ENCODE data around the gene ELL2. TPM values are rescaled to one million over a fixed set of nuclear protein-coding genes. Genes with fewer than 3 reads are reported as not detected.
A peak's percentile ranks its signal among the peaks of the same experiment; 100 is the strongest.

The ELL2 gene
- total RNA-seq (2013): 9.5 TPM
- polyA plus RNA-seq (1 to 10 TPM; 3.1 to 8.1 (median 5.8) TPM), polyA minus RNA-seq (6.2 and 15.2 TPM in 2 replicates), total RNA-seq (114 to 426 (median 196) reads per million in 11 experiments)

- Histone ChIP-seq H3K79me2 (ENCODE audit: insufficient read depth, low read length) (peaks cover 35% of the 10 kb centered on the region), H3K4me3 (replicated peaks in 1 of 3; ENCODE audit: low read depth in 2 of 3, low read length in 3 of 3) (peak within 1 kb of the TSS; percentile 44 to 95 (median 75)), H3K27ac (ENCODE audit: low read depth in 1 of 2, low read length in 2 of 2) (peak within 1 kb of the TSS; percentile 85 to 92), H3K27me3 (ENCODE audit: control insufficient read depth in 2 of 2, insufficient read depth in 2 of 2, low read length in 2 of 2) (no peaks in the 10 kb centered on the region), H2AFZ (ENCODE audit: insufficient read depth, low read depth, low read length, poor library complexity, severe bottlenecking) (peak within 1 kb of the TSS; percentile 76), H3K4me1 (ENCODE audit: control insufficient read depth in 1 of 2, insufficient read depth in 2 of 2, low read length in 2 of 2) (peaks cover 34 to 36% of the 10 kb centered on the region in 2 donors), H3K36me3 (replicated peaks in 1 of 2; ENCODE audit: control insufficient read depth in 1 of 2, insufficient read depth in 2 of 2, low read length in 2 of 2) (no peaks in the 10 kb centered on the region), H3K9me3 (replicated peaks in 1 of 2; ENCODE audit: control insufficient read depth in 1 of 2, insufficient read depth in 1 of 2, low read length in 2 of 2) (no peaks in the 10 kb centered on the region), H3K9ac (ENCODE audit: insufficient read depth, low read length, poor library complexity, severe bottlenecking) (peak within 1 kb of the TSS; percentile 98), H4K20me1 (ENCODE audit: insufficient read depth, low read length) (peaks cover 43% of the 10 kb centered on the region), H3K4me2 (replicated peaks; ENCODE audit: extremely low read depth, low read length, poor library complexity, severe bottlenecking) (peak within 1 kb of the TSS; percentile 96)
- H3K9me3 Mint-ChIP-seq: peaks cover 0 to 2% (median 0%) of the 10 kb centered on the region in 7 donors
- intact Hi-C loops (cut with micrococcal nuclease): loop anchor here (5.0 to 10.0 kb wide), 3 partner anchors 105 to 373 kb away; no protein-coding TSS in a partner anchor
- H3K27me3 Mint-ChIP-seq (ENCODE audit: low read depth in 3 of 3): peaks cover 5 to 28% (median 15%) of the 10 kb centered on the region in 3 donors
- under 1% methylated on average over 43 of the region's 63 CpGs for WGBS (ENCODE audit: insufficient coverage)
- H3K4me1 Mint-ChIP-seq: peaks cover 43% of the 10 kb centered on the region
- DNase-seq: peak; percentile 99 to 100 (median 100)
- H3K4me3 Mint-ChIP-seq: peak within 1 kb of the TSS; percentile 99
- peak within 1 kb of the TSS; percentile 94 to 99 (median 98) for H3K27ac Mint-ChIP-seq
- TF ChIP-seq, protein P1, sequence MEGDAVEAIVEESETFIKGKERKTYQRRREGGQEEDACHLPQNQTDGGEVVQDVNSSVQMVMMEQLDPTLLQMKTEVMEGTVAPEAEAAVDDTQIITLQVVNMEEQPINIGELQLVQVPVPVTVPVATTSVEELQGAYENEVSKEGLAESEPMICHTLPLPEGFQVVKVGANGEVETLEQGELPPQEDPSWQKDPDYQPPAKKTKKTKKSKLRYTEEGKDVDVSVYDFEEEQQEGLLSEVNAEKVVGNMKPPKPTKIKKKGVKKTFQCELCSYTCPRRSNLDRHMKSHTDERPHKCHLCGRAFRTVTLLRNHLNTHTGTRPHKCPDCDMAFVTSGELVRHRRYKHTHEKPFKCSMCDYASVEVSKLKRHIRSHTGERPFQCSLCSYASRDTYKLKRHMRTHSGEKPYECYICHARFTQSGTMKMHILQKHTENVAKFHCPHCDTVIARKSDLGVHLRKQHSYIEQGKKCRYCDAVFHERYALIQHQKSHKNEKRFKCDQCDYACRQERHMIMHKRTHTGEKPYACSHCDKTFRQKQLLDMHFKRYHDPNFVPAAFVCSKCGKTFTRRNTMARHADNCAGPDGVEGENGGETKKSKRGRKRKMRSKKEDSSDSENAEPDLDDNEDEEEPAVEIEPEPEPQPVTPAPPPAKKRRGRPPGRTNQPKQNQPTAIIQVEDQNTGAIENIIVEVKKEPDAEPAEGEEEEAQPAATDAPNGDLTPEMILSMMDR (IDR thresholded peaks at IDR 0.05): no peak
- H3K36me3 Mint-ChIP-seq: peaks cover 6 to 17% of the 10 kb centered on the region in 2 donors
Measured at GRCh38 chr5:95961617-95962474, at the start of gene ELL2. TSS of gene ELL2 (minus strand) at chr5:95961851. CDS start at chr5:95961721, 130 bp downstream.

- no peak for DNase-seq
- no peaks in the 10 kb centered on the region for H3K79me2 ChIP-seq (ENCODE audit: insufficient read depth, low read length)
- no peaks in the 10 kb centered on the region for H3K27me3 Mint-ChIP-seq (ENCODE audit: low read depth in 3 of 3)
Measured at GRCh38 chr5:96008987-96009647, 47.5 kb upstream of the ELL2 start.

More at GRCh38 chr5:96008987-96009647, 47.5 kb upstream of the ELL2 start:
- intact Hi-C loops (cut with micrococcal nuclease): no loop called here
- TF ChIP-seq, protein P1 (IDR thresholded peaks at IDR 0.05): no peak
- Histone ChIP-seq H3K27ac (ENCODE audit: low read depth in 1 of 2, low read length in 2 of 2) (no peak overlapping the region), H3K36me3 (replicated peaks in 1 of 2; ENCODE audit: control insufficient read depth in 1 of 2, insufficient read depth in 2 of 2, low read length in 2 of 2) (no peaks in the 10 kb centered on the region), H3K4me1 (ENCODE audit: control insufficient read depth in 1 of 2, insufficient read depth in 2 of 2, low read length in 2 of 2) (no peaks in the 10 kb centered on the region), H3K27me3 (ENCODE audit: control insufficient read depth in 2 of 2, insufficient read depth in 2 of 2, low read length in 2 of 2) (no peaks in the 10 kb centered on the region), H3K4me2 (replicated peaks; ENCODE audit: extremely low read depth, low read length, poor library complexity, severe bottlenecking) (no peak overlapping the region), H2AFZ (ENCODE audit: insufficient read depth, low read depth, low read length, poor library complexity, severe bottlenecking) (no peak overlapping the region), H4K20me1 (ENCODE audit: insufficient read depth, low read length) (no peaks in the 10 kb centered on the region), H3K9me3 (replicated peaks in 1 of 2; ENCODE audit: control insufficient read depth in 1 of 2, insufficient read depth in 1 of 2, low read length in 2 of 2) (no peaks in the 10 kb centered on the region), H3K4me3 (replicated peaks in 1 of 3; ENCODE audit: low read depth in 2 of 3, low read length in 3 of 3) (no peak overlapping the region), H3K9ac (ENCODE audit: insufficient read depth, low read length, poor library complexity, severe bottlenecking) (no peak overlapping the region)
- Mint-ChIP-seq H3K9me3 (peaks cover 0 to 3% (median 0%) of the 10 kb centered on the region in 7 donors), H3K4me1 (no peaks in the 10 kb centered on the region), H3K4me3 (no peak overlapping the region), H3K36me3 (no peaks in the 10 kb centered on the region), H3K27ac (no peak overlapping the region)
- no CpG with 5 or more reads among the region's 3 CpGs for WGBS (ENCODE audit: insufficient coverage)
